Breast epithelium (tissue), 3 donors: Measurements from ENCODE around the gene TMEM80.

ENCODE experiments used
- CTCF ChIP-seq, 3 donors: fragments of 450-650 bp; IDR thresholded peaks; one replicate each; pipeline ENCODE4 v1.5.1; 2016 to 2017; ENCODE audit warnings: antibody characterized with exemption in 3 of 3, mild to moderate bottlenecking in 3 of 3, moderate library complexity in 3 of 3
- POLR2A ChIP-seq: fragments of 450-650 bp; IDR thresholded peaks from one replicate; pipeline ENCODE4 v1.6.1; 2016; ENCODE audit warnings: antibody characterized with exemption, mild to moderate bottlenecking, moderate library complexity

- no peak for TF ChIP-seq POLR2A
- no peak for TF ChIP-seq CTCF (IDR thresholded peaks at IDR 0.05)
These were observed 45.1 kb upstream of the TMEM80 start for GRCh38 chr11:650482-650881.
